Endothelial cell of hepatic sinusoid (primary cell): Measurements from ENCODE around the gene OR10H1.
"Not testable (repeated sequence)": the region's sequence is repeated elsewhere in the genome, so short reads cannot be mapped to it uniquely, and the experiment has no call there.

Source experiments
- in situ Hi-C: cut with HindIII; loops from 2 replicates; pipeline ENCODE4 v1.10.0; 2017; ENCODE audit warnings: low sequenced_read_pairs

Gene OR10H1

GRCh38 chr19:15776264-15776663, 39.2 kb downstream of the OR10H1 start:
- in situ Hi-C loops: no loop called here

GRCh38 chr19:15775249-15775648, 40.2 kb downstream of the OR10H1 start:
- in situ Hi-C loops: no loop called here

GRCh38 chr19:15774159-15774558, 41.3 kb downstream of the OR10H1 start:
- in situ Hi-C loops: not testable (repeated sequence)

GRCh38 chr19:15769586-15769985, 45.9 kb downstream of the OR10H1 start:
- in situ Hi-C loops: no loop called here

- in situ Hi-C loops: no loop called here
Measured at GRCh38 chr19:15759962-15760565, 55.4 kb downstream of the OR10H1 start.

GRCh38 chr19:15758379-15758778, 57.1 kb downstream of the OR10H1 start:
- in situ Hi-C loops: no loop called here
